ENCODE data around the gene LHCGR.

- TF ChIP-seq CTCF (IDR thresholded peaks at IDR 0.05) = no peak
- no peak for TF ChIP-seq POLR2A (IDR thresholded peaks at IDR 0.05)
These were observed 8.2 kb downstream of the LHCGR start for GRCh38 chr2:48747319-48747718.

Data from stomach (tissue), 4 donors.